Gastrocnemius medialis (tissue), 4 donors: Measurements from ENCODE around the gene RERE. TPM values are rescaled to one million over a fixed set of nuclear protein-coding genes. Genes with fewer than 3 reads are reported as not detected.

ENCODE experiments used
- ATAC-seq, 2 donors: fragments of 150-250 bp; one replicate each; pipeline ENCODE4 v1.9.1; 2016
- DNase-seq, 2 donors: peaks; one replicate each; pipeline ENCODE4 v3.0.0-alpha.2; 2019
- H3K27ac ChIP-seq, 4 donors: fragments of 200-600 bp; sonication (generic); 1 replicate in 1 of 4; 2 replicates in 3 of 4; pipeline ENCODE4 v1.5.1; 2016 to 2018; ENCODE audit warnings: mild to moderate bottlenecking in 2 of 4, moderate library complexity in 1 of 4
- H3K27me3 ChIP-seq, 3 donors: fragments of 200-600 bp; sonication (generic) in 2 of 3; 1 replicate in 1 of 3; 2 replicates in 2 of 3; pipeline versions ENCODE4 v1.5.1 to v1.6.0; 2016 to 2019; ENCODE audit warnings: mild to moderate bottlenecking in 1 of 3, moderate library complexity in 1 of 3
- H3K36me3 ChIP-seq, 2 donors: fragments of 200-600 bp; sonication (generic) in 1 of 2; one replicate each; pipeline ENCODE4 v1.5.1; 2017 to 2018
- H3K4me1 ChIP-seq, 2 donors: fragments of 200-600 bp; sonication (generic) in 1 of 2; one replicate each; pipeline ENCODE4 v1.5.1; 2016 to 2017; ENCODE audit warnings: mild to moderate bottlenecking in 2 of 2
- H3K4me3 ChIP-seq, 4 donors: fragments of 200-600 bp; sonication (generic) in 3 of 4; 1 replicate in 1 of 4; 2 replicates in 3 of 4; pipeline ENCODE4 v1.5.1; 2016 to 2019; ENCODE audit warnings: mild to moderate bottlenecking in 2 of 4
- H3K9me3 ChIP-seq, 3 donors: fragments of 200-600 bp; sonication (generic) in 2 of 3; 1 replicate in 1 of 3; 2 replicates in 2 of 3; pipeline ENCODE4 v1.5.1; 2016 to 2019
- POLR2A ChIP-seq, 2 donors: fragments of 450-650 bp; IDR thresholded peaks; one replicate each; pipeline ENCODE4 v1.6.1; 2017; ENCODE audit warnings: antibody characterized with exemption in 2 of 2, mild to moderate bottlenecking in 2 of 2, moderate library complexity in 2 of 2
- in situ Hi-C, 4 donors: fragments of 200-750 bp; cut with MboI; loops; one replicate each; pipeline versions ENCODE4 v1.15.0 to v1.8.0; 2017; ENCODE audit warnings: low sequenced_read_pairs in 4 of 4
- intact Hi-C: fragments of 100-400 bp; cut with DNase I; formaldehyde crosslinking; loops from one replicate; pipeline ENCODE4 v1.15.1; 2023; ENCODE audit warnings: low total_unique reads
- total RNA-seq, 4 donors: library from RNA; depleted of rRNA; stranded (reverse); fragments of >200 nt; gene quantifications; one replicate each; pipeline versions ENCODE4 v1.1.0 to v1.2.3, GENCODE V29; 2016
- TF ChIP-seq, protein P1 (sequence below), 5 experiments: fragments of 450-650 bp in 3 of 5; fragments of 200-600 bp in 2 of 5; sonication (generic) in 2 of 5; IDR thresholded peaks in 4 of 5; conservative IDR thresholded peaks in 1 of 5; 1 replicate in 4 of 5; 2 replicates in 1 of 5; pipeline ENCODE4 v1.5.1; 2016 to 2019; ENCODE audit warnings: antibody characterized with exemption in 5 of 5, mild to moderate bottlenecking in 3 of 5, moderate library complexity in 3 of 5

Gene RERE
- total RNA-seq, 4 donors from 2014 or later = 60.8 to 106 (median 102) TPM

GRCh38 chr1:8334106-8334851, 483.2 kb downstream of the RERE start:
- Histone ChIP-seq H3K9me3 (no peaks in the 10 kb centered on the region), H3K4me1 (no peaks in the 10 kb centered on the region), H3K36me3 (no peaks in the 10 kb centered on the region), H3K27ac (no peak overlapping the region), H3K4me3 (no peak overlapping the region), H3K27me3 (no peaks in the 10 kb centered on the region)
- TF ChIP-seq, protein P1, sequence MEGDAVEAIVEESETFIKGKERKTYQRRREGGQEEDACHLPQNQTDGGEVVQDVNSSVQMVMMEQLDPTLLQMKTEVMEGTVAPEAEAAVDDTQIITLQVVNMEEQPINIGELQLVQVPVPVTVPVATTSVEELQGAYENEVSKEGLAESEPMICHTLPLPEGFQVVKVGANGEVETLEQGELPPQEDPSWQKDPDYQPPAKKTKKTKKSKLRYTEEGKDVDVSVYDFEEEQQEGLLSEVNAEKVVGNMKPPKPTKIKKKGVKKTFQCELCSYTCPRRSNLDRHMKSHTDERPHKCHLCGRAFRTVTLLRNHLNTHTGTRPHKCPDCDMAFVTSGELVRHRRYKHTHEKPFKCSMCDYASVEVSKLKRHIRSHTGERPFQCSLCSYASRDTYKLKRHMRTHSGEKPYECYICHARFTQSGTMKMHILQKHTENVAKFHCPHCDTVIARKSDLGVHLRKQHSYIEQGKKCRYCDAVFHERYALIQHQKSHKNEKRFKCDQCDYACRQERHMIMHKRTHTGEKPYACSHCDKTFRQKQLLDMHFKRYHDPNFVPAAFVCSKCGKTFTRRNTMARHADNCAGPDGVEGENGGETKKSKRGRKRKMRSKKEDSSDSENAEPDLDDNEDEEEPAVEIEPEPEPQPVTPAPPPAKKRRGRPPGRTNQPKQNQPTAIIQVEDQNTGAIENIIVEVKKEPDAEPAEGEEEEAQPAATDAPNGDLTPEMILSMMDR (IDR thresholded peaks at IDR 0.05 in 4 of 5, conservative IDR thresholded peaks at IDR 0.05 in 1 of 5) = no peak
- no peak for TF ChIP-seq POLR2A (IDR thresholded peaks at IDR 0.05)
- DNase-seq = no peak
- in situ Hi-C loops = no loop called here
- intact Hi-C loops = no loop called here
- ATAC-seq = no peak

- ATAC-seq = no peak
- TF ChIP-seq POLR2A (IDR thresholded peaks at IDR 0.05) = no peak
- intact Hi-C loops = no loop called here
- Histone ChIP-seq H3K27ac (no peak overlapping the region), H3K4me3 (no peak overlapping the region), H3K27me3 (no peaks in the 10 kb centered on the region), H3K36me3 (no peaks in the 10 kb centered on the region), H3K9me3 (no peaks in the 10 kb centered on the region), H3K4me1 (no peaks in the 10 kb centered on the region)
- in situ Hi-C loops = no loop called here
- DNase-seq = no peak
Measured at GRCh38 chr1:8333246-8333987, 484.0 kb downstream of the RERE start.

GRCh38 chr1:8332806-8333205, 484.6 kb downstream of the RERE start:
- Histone ChIP-seq H3K4me1 (no peaks in the 10 kb centered on the region), H3K4me3 (no peak overlapping the region), H3K9me3 (no peaks in the 10 kb centered on the region), H3K27me3 (no peaks in the 10 kb centered on the region), H3K27ac (no peak overlapping the region), H3K36me3 (no peaks in the 10 kb centered on the region)
- TF ChIP-seq, protein P1 (IDR thresholded peaks at IDR 0.05 in 4 of 5, conservative IDR thresholded peaks at IDR 0.05 in 1 of 5) = no peak
- TF ChIP-seq POLR2A (IDR thresholded peaks at IDR 0.05) = no peak
- intact Hi-C loops (no loop called here), in situ Hi-C loops (no loop called here)
- no peak for DNase-seq
- no peak for ATAC-seq

DNA sequence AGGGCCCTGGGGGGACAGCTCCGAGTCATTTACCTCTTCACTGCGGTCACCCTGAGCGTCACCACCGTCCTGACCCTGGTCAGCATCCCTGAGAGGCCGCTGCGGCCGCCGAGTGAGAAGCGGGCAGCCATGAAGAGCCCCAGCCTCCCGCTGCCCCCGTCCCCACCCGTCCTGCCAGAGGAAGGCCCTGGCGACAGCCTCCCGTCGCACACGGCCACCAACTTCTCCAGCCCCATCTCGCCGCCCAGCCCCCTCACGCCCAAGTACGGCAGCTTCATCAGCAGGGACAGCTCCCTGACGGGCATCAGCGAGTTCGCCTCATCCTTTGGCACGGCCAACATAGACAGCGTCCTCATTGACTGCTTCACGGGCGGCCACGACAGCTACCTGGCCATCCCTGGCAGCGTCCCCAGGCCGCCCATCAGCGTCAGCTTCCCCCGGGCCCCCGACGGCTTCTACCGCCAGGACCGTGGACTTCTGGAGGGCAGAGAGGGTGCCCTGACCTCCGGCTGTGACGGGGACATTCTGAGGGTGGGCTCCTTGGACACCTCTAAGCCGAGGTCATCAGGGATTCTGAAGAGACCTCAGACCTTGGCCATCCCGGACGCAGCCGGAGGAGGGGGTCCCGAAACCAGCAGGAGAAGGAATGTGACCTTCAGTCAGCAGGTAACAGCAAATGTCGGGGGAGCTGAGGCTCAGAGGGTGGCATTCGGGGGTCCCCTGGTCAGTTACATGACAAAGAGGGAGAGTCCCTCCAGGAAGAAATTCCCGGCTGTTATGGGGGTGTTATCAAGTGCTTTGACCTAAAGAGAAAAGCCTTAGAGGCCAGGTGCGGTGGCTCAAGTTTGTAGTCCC, 486.9 kb downstream of the RERE start:
- no peak for ATAC-seq
- intact Hi-C loops = no loop called here

More for the DNA sequence above, 486.9 kb downstream of the RERE start:
- TF ChIP-seq POLR2A (IDR thresholded peaks at IDR 0.05) = no peak
- TF ChIP-seq, protein P1 (IDR thresholded peaks at IDR 0.05 in 4 of 5, conservative IDR thresholded peaks at IDR 0.05 in 1 of 5) = no peak
- Histone ChIP-seq H3K4me1 (no peaks in the 10 kb centered on the region), H3K9me3 (no peaks in the 10 kb centered on the region), H3K27ac (no peak overlapping the region), H3K4me3 (no peak overlapping the region), H3K36me3 (no peaks in the 10 kb centered on the region), H3K27me3 (no peaks in the 10 kb centered on the region)
- DNase-seq = no peak
- in situ Hi-C loops = no loop called here
